ENCODE results near the gene TCF23.
"Not testable (repeated sequence)": the region's sequence is repeated elsewhere in the genome, so short reads cannot be mapped to it uniquely, and the experiment has no call there.

The TCF23 gene

GRCh38 chr2:27191070-27191829 is 42.4 kb downstream of the TCF23 start:
- no peak for TF ChIP-seq CTCF (IDR thresholded peaks at IDR 0.05)
- Histone ChIP-seq H3K4me1 (ENCODE audit: control insufficient read depth in 1 of 2, insufficient read depth in 1 of 2, low read depth in 1 of 2, low read length in 1 of 2) (no peaks in the 10 kb centered on the region), H3K9me3 (no peaks in the 10 kb centered on the region), H3K4me3 (ENCODE audit: low read depth in 1 of 2, low read length in 1 of 2) (no peak overlapping the region), H3K27me3 (no peaks in the 10 kb centered on the region), H3K36me3 (no peaks in the 10 kb centered on the region), H3K27ac (no peak overlapping the region)

GRCh38 chr2:27194538-27195354 is 45.9 kb downstream of the TCF23 start:
- H3K4me1 ChIP-seq (ENCODE audit: control insufficient read depth in 1 of 2, insufficient read depth in 1 of 2, low read depth in 1 of 2, low read length in 1 of 2), result no peaks in the 10 kb centered on the region
- H3K4me3 ChIP-seq (ENCODE audit: low read depth in 1 of 2, low read length in 1 of 2), result no peak overlapping the region
- no peaks in the 10 kb centered on the region for H3K27me3 ChIP-seq
- H3K9me3 ChIP-seq, result no peaks in the 10 kb centered on the region
- H3K36me3 ChIP-seq, result no peaks in the 10 kb centered on the region
- H3K27ac ChIP-seq, result no peak overlapping the region
- no peak for TF ChIP-seq CTCF (IDR thresholded peaks at IDR 0.05)

GRCh38 chr2:27195799-27196198 is 47.0 kb downstream of the TCF23 start:
- H3K36me3 ChIP-seq; H3K27ac ChIP-seq; H3K27me3 ChIP-seq; H3K9me3 ChIP-seq; H3K4me1 ChIP-seq (ENCODE audit: control insufficient read depth in 1 of 2, insufficient read depth in 1 of 2, low read depth in 1 of 2, low read length in 1 of 2); H3K4me3 ChIP-seq (ENCODE audit: low read depth in 1 of 2, low read length in 1 of 2): not testable (repeated sequence)

- H3K9me3 ChIP-seq; H3K4me3 ChIP-seq (ENCODE audit: low read depth in 1 of 2, low read length in 1 of 2); H3K27me3 ChIP-seq; H3K36me3 ChIP-seq; H3K27ac ChIP-seq; H3K4me1 ChIP-seq (ENCODE audit: control insufficient read depth in 1 of 2, insufficient read depth in 1 of 2, low read depth in 1 of 2, low read length in 1 of 2): not testable (repeated sequence)
These were observed 49.3 kb downstream of the TCF23 start for GRCh38 chr2:27198068-27198467.

- Histone ChIP-seq H3K9me3 (no peaks in the 10 kb centered on the region), H3K36me3 (peaks cover 2% of the 10 kb centered on the region), H3K27ac (no peak overlapping the region), H3K4me3 (ENCODE audit: low read depth in 1 of 2, low read length in 1 of 2) (no peak overlapping the region), H3K4me1 (ENCODE audit: control insufficient read depth in 1 of 2, insufficient read depth in 1 of 2, low read depth in 1 of 2, low read length in 1 of 2) (no peaks in the 10 kb centered on the region), H3K27me3 (no peaks in the 10 kb centered on the region)
- no peak for TF ChIP-seq CTCF (IDR thresholded peaks at IDR 0.05)
These were observed 49.8 kb downstream of the TCF23 start for GRCh38 chr2:27198627-27199026.

- Histone ChIP-seq H3K4me3 (ENCODE audit: low read depth in 1 of 2, low read length in 1 of 2) (no peak overlapping the region), H3K27ac (no peak overlapping the region), H3K36me3 (peaks cover 8% of the 10 kb centered on the region), H3K9me3 (no peaks in the 10 kb centered on the region), H3K4me1 (ENCODE audit: control insufficient read depth in 1 of 2, insufficient read depth in 1 of 2, low read depth in 1 of 2, low read length in 1 of 2) (no peaks in the 10 kb centered on the region), H3K27me3 (no peaks in the 10 kb centered on the region)
- TF ChIP-seq CTCF (IDR thresholded peaks at IDR 0.05), result no peak
These were observed 50.4 kb downstream of the TCF23 start for GRCh38 chr2:27199241-27199640.

All from neutrophil (primary cell).